HG02610 (cell line): ENCODE results near the gene TINAGL1.

Source experiments
- ATAC-seq: cut with Tn5 transposase; IDR thresholded peaks from one replicate; pipeline ENCODE4 v1.9.1; 2021; ENCODE audit warnings: mild to moderate bottlenecking, moderate library complexity; ENCODE audit not compliant: unreplicated experiment

TINAGL1 gene

DNA sequence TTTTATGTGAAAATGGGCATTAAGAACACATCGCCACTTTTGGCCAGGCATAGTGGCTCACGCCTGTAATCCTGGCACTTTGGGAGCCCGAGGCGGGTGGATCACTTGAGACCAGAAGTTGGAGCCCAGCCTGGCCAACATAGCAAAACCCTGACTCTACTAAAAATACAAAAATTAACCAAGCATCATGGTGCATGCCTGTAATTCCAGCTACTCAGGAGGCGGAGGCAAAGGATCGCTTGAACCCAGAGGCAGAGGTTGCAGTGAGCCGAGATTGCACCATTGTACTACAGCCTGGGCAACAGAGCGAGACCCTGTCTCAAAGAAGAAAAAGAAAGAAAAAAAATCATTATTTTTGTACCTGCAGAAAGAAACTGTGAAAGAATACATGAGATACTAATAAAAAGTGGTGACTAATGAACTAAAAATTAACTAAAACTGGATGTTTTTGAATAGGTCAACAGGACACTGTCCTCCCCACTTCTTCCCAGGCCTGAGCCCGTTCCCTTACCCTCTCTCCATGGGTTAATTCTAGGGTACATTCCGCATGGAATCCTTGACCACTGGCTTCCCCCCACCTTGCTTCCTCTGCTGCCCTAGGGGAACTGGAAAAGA, 8.3 kb upstream of the TINAGL1 start:
- ATAC-seq: no peak

DNA sequence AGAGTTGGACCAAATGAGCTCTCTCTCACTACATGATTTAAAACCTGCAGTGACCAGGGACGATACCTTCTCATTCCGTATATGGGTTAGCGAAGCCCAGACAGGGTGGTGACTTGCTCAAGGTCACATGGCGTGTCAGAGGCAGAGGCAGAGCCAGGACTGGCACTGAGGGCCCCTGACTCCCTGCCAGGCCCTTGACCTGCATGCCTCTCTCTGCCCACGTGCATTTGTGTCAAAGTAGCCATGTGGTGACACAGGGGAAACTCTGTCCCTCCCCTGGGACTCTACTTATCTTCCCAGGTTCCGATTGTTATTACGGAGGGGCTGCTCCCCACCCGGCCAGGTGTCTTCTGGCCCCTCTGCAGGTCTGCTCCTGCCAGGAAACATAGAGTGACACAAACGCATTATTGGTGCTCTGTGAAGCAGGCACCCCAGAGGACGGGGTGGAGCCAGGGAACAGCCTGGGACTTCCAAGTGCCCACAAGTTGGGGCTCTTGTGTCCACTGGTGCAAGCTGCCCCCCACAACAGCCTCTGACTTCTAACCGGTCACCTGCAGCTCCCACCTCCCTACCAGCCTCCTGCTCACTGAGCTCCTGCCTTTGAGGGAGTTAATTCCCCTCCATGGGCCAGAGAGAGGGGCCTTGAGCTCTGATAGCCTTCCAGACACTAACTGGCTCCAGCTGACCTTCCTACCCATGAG, 7.3 kb upstream of the TINAGL1 start:
- ATAC-seq: no peak

DNA sequence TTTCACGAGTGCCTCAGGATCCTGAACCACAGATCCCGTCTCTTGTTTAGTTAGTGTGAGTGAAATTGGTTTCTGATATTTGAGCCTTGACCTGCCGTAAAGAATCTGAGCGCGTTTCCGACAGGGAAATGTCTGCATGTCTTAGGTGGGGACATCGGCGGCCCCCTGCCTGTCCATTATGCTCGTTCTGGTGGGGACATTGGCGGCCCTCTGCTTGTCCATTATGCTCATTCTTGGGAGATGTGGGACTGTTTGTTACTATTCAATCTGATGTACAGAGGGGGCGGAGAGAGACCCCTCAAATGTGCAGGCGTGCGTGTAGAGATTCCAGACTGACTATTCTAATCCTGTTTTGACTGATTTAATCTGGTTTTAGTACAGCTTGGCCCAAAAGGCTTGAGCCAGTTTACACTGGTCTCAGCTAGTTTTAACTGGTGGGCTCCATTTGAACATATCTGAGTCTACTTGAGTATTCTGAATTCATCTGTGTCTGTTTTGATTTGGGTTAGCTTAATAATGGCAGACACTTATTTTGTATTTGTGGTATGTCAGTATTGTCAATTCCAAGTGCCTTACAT, 6.6 kb upstream of the TINAGL1 start:
- no peak for ATAC-seq

DNA sequence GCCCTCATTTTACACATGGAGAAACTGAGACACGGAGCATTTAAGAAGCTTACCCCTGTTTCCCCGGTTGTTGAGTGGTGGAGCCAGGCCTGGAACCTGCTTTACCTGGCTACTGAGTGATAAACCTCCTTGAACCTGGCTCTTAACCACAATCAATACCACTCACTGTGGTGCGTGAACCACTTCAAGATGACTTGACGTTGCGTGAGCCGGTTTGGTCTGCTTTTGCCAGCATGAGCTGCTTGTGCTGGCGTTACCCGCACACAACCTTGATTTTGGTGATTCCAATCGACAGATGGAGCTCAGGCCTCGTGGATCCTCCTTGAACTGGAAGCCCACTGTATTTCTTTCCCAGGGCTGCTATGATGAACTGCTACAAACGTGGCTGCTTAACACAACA, 6.1 kb upstream of the TINAGL1 start:
- ATAC-seq: no peak

DNA sequence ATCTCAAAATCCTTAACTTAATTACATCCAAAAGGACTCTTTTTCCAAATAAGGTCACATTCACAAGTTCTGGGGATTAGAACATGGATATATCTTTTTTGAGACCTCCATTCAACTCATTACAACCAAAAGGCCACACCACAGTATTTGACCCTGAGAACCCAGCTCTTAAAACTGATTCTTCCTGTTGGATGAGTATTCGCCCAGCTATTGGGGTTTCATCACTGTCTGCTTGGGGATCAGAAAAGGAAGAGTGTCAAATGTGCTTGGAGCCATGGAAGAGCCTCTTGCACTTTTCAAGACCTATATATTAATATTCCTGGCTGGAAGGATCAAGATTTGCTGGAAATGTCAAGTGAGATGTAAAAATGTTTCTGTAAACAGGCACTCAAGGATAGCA, 5.4 kb upstream of the TINAGL1 start:
- no peak for ATAC-seq

DNA sequence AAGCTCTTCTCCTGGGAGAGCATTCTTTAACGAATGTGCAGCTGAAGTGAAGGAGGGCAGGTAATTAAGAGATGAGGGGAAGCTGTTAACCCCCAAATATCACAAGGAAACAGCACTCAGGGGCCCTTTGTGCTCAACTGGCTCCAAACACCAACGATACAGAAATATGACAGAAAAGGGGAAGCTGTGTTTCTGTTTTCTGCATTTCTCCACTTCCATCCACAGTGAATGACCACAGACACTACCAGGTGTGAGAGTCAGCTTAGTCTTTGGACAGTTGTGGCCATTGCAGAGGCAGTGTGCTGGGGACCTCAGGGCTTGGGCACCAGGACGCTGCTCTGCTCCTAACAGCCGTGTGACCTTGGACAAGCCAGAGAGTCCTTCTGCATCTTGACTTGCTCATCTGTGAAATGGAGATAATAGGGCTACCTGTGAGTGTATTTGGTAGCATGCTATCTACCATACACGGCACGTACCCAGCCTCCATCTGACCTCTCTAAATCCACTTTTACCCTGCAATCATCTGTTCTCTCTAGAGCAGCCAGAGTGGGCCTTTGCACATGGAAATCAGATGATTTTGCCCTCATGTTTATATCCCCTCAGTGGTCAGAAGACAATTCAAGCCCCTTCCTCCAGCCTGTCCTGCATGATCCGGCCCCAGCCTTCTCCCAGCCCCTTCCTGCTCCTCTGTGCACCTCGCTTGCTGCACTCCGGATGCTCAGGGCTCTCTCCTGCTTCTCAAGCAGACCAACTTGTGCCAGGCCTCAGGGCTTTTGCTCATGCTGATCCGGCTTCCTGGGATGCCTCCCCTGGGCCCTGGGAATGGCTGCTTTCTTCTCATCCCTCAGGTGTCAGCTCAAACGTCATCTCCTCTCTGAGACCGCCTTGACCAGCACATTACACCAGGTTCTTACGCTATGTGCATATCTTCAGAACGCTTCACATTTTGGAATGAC, 4.7 kb upstream of the TINAGL1 start:
- no peak for ATAC-seq

DNA sequence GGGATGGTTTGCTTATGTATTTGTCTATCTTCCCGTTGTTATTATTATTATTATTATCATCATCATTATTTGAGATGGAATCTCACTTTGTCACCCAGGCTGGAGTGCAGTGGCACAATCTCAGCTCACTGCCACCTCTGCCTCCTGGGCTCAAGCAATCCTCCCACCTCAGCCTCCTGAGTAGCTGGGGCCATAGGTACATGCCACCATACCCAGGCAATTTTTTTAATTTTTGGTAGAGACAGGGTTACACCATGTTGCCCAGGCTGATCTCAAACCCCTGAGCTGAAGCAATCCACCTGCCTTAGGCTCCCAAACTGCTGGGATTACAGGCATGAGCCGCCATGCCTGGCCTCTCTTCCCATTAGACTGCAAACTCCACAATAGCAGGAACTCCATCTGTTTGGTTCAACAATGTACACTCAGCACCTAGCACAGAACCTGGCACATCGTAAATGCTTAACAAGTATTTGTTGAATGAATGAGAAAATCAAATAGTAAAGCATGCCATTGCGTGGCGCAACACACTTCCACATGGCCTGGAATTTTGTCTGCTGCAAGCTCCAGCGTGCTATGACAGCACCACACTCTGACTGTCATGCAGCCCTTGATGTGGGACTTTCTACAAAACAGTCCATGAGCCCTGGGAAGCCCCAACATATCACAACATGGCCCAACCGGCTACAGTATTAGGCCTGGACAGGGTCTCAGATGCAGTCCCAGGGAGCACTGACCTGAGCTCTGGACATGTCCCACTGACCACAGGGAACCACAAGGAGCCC, 3.8 kb upstream of the TINAGL1 start:
- no peak for ATAC-seq

DNA sequence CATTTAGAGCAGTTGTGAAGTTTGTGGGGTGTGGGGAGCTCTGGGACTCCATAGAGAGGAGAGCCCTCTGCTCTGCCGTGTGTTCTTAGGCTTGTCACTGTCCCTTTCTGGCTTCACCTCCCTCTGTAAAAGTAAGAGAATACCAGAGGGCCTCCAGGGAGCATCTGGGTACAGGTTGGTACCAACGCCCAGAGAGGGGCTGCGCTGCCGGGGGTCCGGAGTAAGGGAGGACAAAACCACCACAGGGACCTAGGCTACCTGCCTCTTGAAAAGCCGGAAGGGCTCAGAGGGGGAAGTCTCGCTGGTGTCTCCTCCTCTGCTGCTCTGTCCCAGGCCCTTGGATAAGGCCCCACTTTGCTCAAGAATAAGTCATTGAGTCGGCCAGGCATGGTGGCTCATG, 3.1 kb upstream of the TINAGL1 start:
- no peak for ATAC-seq

DNA sequence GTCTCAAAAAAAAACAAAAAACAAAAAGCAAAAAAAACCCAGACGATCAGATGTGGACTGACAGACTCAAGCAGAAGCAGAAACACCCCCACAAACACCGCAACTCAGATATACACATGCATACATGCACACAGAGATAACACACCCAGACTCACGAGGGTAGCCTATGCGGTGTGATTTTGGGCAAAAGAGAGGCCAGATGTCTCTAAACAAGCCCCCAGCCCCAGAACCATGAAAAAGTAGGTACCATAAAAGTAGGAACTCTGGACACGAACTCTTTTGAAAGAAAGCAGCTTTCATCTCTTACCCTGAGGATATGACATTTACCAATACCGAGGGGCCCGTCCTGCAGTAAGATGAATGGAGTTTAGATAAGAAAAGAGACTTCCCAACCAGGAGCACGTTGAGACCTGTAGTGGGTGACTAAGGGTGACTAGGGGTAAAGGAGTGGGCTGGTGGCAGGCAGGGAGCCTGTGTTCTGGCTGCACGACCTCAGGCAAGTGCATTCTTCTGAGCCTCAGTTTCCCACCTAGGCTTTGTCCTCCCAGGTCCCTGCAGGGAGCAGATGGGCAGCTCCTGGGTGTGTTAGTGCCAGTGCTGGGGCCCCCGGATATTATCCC, 1.5 kb upstream of the TINAGL1 start:
- no peak for ATAC-seq

DNA sequence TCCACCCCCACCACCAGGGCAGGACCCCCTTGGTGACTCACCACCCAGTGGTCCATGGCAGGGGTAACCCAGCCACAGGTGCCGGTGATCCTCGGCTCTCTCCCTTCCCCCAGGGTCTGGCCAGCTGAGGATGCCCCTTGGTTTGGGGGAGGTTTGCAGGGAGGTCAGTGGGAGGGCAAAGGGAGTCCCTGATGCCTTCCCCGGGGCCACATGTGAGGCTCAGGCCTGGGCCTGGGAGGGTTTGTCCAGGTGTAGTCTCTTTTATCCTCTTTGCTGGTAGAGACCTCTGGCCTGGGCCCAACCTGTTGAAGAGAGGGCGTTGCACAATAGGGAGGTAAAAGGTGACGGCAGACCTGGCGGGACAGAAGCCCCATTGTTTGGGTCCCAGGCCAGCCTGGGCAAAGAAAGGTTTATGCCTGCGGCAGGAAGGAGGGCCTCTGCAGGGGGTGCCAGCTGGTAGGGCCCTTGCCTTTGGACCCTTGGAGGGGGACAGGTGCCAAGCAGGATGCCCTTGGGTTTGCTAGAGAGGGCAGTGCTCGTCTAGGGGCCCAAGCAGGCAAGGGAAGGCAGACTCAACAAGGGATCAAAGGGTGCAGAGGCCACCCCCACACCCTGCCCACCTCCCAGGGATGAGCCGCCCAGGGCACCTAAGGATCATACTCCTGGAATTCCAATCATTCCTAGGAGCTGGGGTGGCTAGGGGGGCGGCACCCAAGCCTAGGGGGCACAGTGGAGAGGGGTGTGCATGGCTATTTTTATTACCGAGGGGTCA, 760 bp upstream of the TINAGL1 start:
- no peak for ATAC-seq

DNA sequence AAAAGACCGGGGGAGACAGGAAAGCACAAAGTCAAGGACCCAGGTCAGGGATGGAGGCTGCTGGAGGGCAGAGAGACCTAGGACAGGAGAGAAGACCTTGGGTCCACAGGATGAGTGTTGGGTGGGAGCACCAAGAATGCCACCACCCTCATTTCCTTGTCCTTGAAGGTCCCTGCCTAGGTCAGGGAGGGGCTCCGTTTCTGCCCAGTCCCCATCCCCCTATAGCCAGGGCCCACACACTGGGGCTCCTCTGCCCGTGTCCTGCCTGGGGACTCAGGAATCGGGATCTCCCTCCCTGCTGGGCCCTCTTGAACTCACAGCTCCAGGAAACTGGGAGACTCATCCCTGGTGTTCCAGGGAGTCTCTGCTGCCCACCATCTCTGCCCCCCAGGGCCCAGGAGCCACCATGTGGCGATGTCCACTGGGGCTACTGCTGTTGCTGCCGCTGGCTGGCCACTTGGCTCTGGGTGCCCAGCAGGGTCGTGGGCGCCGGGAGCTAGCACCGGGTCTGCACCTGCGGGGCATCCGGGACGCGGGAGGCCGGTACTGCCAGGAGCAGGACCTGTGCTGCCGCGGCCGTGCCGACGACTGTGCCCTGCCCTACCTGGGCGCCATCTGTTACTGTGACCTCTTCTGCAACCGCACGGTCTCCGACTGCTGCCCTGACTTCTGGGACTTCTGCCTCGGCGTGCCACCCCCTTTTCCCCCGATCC, 584 bp downstream of the TINAGL1 start:
- no peak for ATAC-seq

DNA sequence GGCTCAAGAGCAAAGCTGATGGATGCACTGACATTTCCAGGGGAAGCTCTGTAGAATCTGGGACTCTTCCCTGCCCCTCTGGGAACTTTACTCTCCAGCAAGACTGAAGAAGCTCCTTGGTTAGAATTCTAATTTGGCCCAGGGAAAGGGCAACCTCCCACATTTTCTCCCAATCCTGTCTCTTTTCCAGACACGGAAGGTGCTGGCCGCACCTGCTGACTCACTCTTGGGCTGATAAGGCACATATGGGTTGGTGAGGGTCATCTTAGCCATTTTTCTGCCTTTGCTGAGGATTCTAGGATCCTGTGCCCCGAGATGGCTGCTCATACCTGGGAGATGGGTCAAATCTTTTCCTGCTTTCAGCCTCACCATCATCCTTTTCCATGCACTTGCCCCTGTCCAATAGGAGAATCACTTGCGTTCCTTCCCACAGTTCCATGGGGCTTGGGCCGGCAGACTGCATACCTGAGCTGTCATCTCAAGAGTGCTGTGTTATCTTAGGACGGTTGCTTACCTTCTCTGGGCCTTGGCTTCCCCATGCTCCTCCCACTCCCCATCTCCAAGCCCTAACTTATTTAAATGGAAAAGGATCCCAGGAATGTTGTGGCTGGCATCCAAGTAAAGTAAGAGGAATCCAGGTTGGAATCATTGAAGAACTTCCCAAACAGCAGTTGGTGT, 1.3 kb downstream of the TINAGL1 start:
- no peak for ATAC-seq

DNA sequence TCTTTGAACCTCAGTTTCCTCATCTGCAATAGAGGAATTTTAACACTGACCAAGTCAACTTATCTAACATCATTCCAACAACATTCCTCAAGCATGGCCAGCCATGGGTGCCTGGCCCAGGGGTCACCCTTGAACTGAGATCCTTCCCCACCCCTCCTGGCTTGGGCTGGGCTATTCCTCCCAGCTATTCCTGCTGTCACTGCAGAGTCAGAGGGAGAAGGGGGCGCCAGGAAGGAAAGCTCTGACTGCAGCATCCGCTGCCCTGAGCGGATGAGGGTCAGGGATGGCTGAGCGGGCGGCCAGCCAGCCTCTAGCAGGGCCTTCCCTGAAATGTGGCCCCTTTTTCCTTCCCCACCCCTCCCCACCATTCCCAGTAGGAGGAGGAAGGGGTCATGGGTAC, 3.1 kb downstream of the TINAGL1 start:
- no peak for ATAC-seq

DNA sequence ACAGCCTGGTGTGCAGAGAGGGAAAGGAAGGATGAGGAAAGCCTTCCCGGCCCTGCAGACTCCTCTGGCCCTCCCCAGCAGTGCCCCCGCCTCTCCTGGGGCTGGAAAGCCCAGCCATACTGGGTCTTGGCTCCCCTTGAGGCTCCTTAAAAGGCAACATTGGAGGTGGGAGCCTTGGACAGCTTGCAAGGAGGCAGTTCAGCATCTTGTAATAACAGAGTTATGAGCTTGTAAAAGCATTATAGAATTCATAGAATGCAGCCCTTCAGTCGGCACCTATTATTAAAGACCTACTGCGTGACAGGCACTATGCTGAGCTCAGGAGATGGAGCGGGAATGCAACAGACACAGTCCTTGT, 4.2 kb downstream of the TINAGL1 start:
- no peak for ATAC-seq

DNA sequence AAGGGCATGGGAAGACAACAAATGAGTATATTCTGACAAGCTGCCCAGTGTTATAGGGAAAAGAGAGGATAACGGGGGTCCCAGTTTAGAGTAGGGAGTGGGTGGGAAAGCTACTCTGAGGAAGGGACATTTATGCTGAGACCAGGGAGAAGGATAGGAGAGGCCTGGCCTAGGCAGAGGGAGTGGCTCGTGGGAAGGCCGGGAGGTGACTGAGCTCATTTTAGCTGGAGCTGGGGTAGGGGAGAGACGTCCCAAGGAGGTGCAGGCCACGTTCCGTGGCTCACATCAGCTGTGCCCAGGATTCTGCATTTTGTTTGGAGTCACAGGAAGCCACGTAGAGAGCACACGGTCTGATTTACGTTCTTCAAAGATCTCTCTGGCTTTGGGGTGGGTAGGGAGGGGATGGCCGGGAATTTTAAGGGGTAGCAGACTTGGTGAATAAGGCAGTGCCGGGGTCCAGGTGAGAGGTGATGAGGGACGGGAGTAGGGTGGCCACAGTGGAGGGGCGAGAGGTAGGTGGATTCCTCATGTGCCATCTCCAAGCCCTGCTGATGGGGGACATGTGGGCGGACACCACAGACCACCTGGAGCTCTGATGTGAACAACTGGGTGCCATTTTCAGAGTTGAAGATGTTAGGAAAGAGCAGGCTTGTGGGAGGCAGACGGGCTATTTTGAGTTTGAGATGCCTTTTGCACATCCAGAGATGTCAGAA, 4.7 kb downstream of the TINAGL1 start:
- no peak for ATAC-seq

DNA sequence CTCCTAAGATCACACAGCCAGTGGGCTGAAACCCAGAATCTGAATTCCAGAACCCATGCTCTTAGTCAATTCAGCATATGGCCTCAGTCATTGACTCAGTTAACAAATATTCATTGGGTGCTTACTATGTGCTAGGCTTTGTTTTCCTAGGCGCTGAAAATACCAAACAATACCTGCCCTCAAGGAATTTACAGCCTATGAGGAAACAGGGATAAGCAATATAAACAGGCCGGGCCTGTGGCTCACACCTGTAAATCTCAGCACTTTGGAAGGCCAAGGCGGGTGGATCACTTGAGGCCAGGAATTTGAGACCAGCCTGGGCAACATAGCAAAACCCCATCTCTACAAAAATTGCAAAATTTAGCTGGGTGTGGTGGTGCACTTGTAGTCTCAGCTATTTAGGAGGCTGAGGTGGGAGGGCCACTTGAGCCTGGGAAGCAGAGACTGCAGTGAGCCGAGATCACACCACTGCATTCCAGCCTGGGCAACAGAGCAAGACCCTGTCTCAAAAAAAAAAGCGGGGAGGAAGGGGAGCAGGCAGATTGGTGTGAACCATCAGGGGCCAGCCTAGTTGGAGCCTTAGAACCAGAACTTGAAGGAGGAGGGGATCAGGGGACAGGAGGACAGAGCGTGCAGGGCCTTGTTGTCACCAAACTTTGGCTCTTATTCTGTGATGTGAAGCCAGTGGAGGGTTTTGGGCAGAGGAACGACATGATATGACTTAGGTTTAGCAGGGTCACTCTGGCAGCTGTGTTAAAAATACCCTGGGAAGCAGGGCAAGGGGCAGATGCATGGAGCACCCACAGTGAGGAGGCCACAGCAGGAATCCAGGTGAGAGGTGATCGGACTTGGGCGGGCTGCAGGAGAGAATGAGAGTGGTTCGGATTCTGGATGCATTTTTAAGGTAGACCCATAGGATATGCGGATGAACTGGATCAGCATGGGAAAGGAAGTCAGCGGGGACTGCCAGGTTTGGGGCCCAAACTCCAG, 5.8 kb downstream of the TINAGL1 start:
- ATAC-seq: no peak
